GM23338 (cell line): ENCODE results near the gene RPS6KC1. TPM values are rescaled to one million over a fixed set of nuclear protein-coding genes. Genes with fewer than 3 reads are reported as not detected.
"Not testable (repeated sequence)": the region's sequence is repeated elsewhere in the genome, so short reads cannot be mapped to it uniquely, and the experiment has no call there.

ENCODE experiments used
- ATAC-seq: fragments of 200-7000 bp; cut with Tn5 transposase; 3 replicates; pipeline ENCODE4 v1.9.1; 2020
- DNase-seq: peaks from one replicate; pipeline ENCODE4 v3.0.0-alpha.2; 2015; ENCODE audit warnings: low spot score
- H2AFZ ChIP-seq: fragments of 200-600 bp; sonication (generic); 2 replicates; pipeline ENCODE4 v1.8.0; 2016; ENCODE audit warnings: antibody characterized with exemption, mild to moderate bottlenecking, moderate library complexity
- H3F3A ChIP-seq: fragments of 200-600 bp; sonication (generic); replicated peaks from 2 replicates; pipeline ENCODE4 v1.8.0; 2017; ENCODE audit warnings: antibody characterized with exemption, mixed run types, low read depth
- H3K27ac ChIP-seq: fragments of 200-600 bp; sonication (generic); 2 replicates; pipeline ENCODE4 v1.6.1; 2016; ENCODE audit warnings: low read depth
- H3K27me3 ChIP-seq: fragments of 200-600 bp; sonication (generic); 2 replicates; pipeline ENCODE4 v1.8.0; 2016; ENCODE audit warnings: mild to moderate bottlenecking, mixed run types, moderate library complexity; ENCODE audit not compliant: insufficient read depth
- H3K36me3 ChIP-seq: fragments of 200-600 bp; sonication (generic); 2 replicates; pipeline ENCODE4 v1.8.0; 2016; ENCODE audit warnings: mild to moderate bottlenecking; ENCODE audit not compliant: insufficient read depth
- H3K4me1 ChIP-seq: fragments of 200-600 bp; sonication (generic); 2 replicates; pipeline ENCODE4 v1.8.0; 2016; ENCODE audit warnings: mild to moderate bottlenecking, moderate library complexity; ENCODE audit not compliant: insufficient read depth
- H3K4me2 ChIP-seq: fragments of 200-600 bp; sonication (generic); 2 replicates; pipeline ENCODE4 v1.7.1; 2017; ENCODE audit warnings: mixed run types
- H3K4me3 ChIP-seq: fragments of 200-600 bp; sonication (generic); 2 replicates; pipeline ENCODE4 v1.6.1; 2016; ENCODE audit warnings: mixed run types
- H3K79me2 ChIP-seq: fragments of 200-600 bp; sonication (generic); replicated peaks from 2 replicates; pipeline ENCODE4 v1.8.0; 2017; ENCODE audit warnings: mild to moderate bottlenecking; ENCODE audit not compliant: insufficient read depth
- H3K9me2 ChIP-seq: fragments of 200-600 bp; sonication (generic); 2 replicates; pipeline ENCODE4 v1.8.0; 2017; ENCODE audit not compliant: insufficient read depth
- H4K20me1 ChIP-seq: fragments of 200-600 bp; sonication (generic); replicated peaks from 2 replicates; pipeline ENCODE4 v1.8.0; 2017; ENCODE audit warnings: mild to moderate bottlenecking; ENCODE audit not compliant: insufficient read depth
- H3K27ac Mint-ChIP-seq: 2 replicates; pipeline ENCODE4 v1.8.0; 2020; ENCODE audit warnings: inconsistent platforms, mild to moderate bottlenecking, moderate library complexity, mixed read lengths
- H3K27me3 Mint-ChIP-seq: 3 replicates; pipeline ENCODE4 v1.8.0; 2022; ENCODE audit warnings: low read depth, mild to moderate bottlenecking, moderate library complexity, mixed read lengths, inconsistent platforms; ENCODE audit not compliant: insufficient read depth, poor library complexity
- H3K36me3 Mint-ChIP-seq: 3 replicates; pipeline ENCODE4 v1.8.0; 2021; ENCODE audit warnings: low read depth, mild to moderate bottlenecking, inconsistent platforms, moderate library complexity, mixed read lengths
- H3K4me1 Mint-ChIP-seq: 3 replicates; pipeline ENCODE4 v1.8.0; 2020; ENCODE audit warnings: mild to moderate bottlenecking, inconsistent platforms, mixed read lengths
- H3K4me3 Mint-ChIP-seq: 3 replicates; pipeline ENCODE4 v1.8.0; 2021; ENCODE audit warnings: moderate library complexity, mild to moderate bottlenecking, inconsistent platforms, mixed read lengths
- H3K9me3 Mint-ChIP-seq: 3 replicates; pipeline ENCODE4 v1.8.0; 2020; ENCODE audit warnings: moderate library complexity, mild to moderate bottlenecking, inconsistent platforms, mixed read lengths
- CREB1 ChIP-seq: fragments of 250-450 bp; sonication (Bioruptor Pico); IDR thresholded peaks from 2 replicates; pipeline ENCODE4 v1.5.0; 2020; ENCODE audit warnings: low read depth, mild to moderate bottlenecking, moderate library complexity
- JUNB ChIP-seq: IDR thresholded peaks from one replicate; pipeline ENCODE4 v1.6.1; 2016; ENCODE audit warnings: antibody characterized with exemption; ENCODE audit not compliant: unreplicated experiment
- POLR2AphosphoS5 ChIP-seq: IDR thresholded peaks from 2 replicates; pipeline ENCODE4 v1.6.1; 2016; ENCODE audit warnings: antibody characterized with exemption, low read depth
- REST ChIP-seq: IDR thresholded peaks from one replicate; pipeline ENCODE4 v1.6.1; 2018; ENCODE audit warnings: antibody characterized with exemption; ENCODE audit not compliant: unreplicated experiment
- ZNF331 ChIP-seq: fragments of 250-450 bp; sonication (Bioruptor Pico); IDR thresholded peaks from 2 replicates; pipeline ENCODE4 v1.5.0; 2020; ENCODE audit warnings: low read depth, mild to moderate bottlenecking, moderate library complexity
- ZNF462 ChIP-seq: fragments of 250-450 bp; sonication (Bioruptor Pico); IDR thresholded peaks from 2 replicates; pipeline ENCODE4 v1.5.0; 2020; ENCODE audit warnings: mild to moderate bottlenecking, moderate library complexity
- polyA plus RNA-seq: library from polyadenylated mRNA; unstranded; fragments of >200 nt; fragmentation: Nextera tagmentation; extraction: Ambion mirVana; gene quantifications from 2 replicates; pipeline ENCODE4 v1.2.1, GENCODE V29; 2016
- total RNA-seq: library from RNA; depleted of rRNA; stranded (reverse); fragments of >200 nt; shearing (Covaris generic); gene quantifications from 2 replicates; pipeline ENCODE4 v1.2.3, GENCODE V29; 2014

The RPS6KC1 gene
- total and polyA plus RNA-seq, 2 experiments from 2014 or later = 7.9 to 24.9 TPM

GRCh38 chr1:213111502-213111901 lies 60.5 kb downstream of the RPS6KC1 start (continued):
- no peak for TF ChIP-seq ZNF462 (CRISPR knock-in tag)
- no peak for TF ChIP-seq POLR2AphosphoS5
- no peak for TF ChIP-seq ZNF331 (CRISPR knock-in tag)
- no peak for TF ChIP-seq JUNB
- no peak for TF ChIP-seq REST
- no peak for TF ChIP-seq CREB1

GRCh38 chr1:213112723-213113122 lies 61.7 kb downstream of the RPS6KC1 start:
- H3F3A ChIP-seq, H3K4me1 Mint-ChIP-seq, H2AFZ ChIP-seq, H4K20me1 ChIP-seq, H3K27ac ChIP-seq, H3K9me3 Mint-ChIP-seq, H3K36me3 ChIP-seq, H3K36me3 Mint-ChIP-seq, H3K27ac Mint-ChIP-seq, H3K27me3 Mint-ChIP-seq, H3K4me3 ChIP-seq, H3K79me2 ChIP-seq, ATAC-seq, H3K9me2 ChIP-seq, H3K4me3 Mint-ChIP-seq, H3K27me3 ChIP-seq, H3K4me2 ChIP-seq, DNase-seq: not testable (repeated sequence)
- H3K4me1 ChIP-seq = peaks cover 12% of the 10 kb centered on the region

GRCh38 chr1:213117699-213118180 lies 66.7 kb downstream of the RPS6KC1 start:
- not testable (repeated sequence) for H2AFZ ChIP-seq, H3K4me1 Mint-ChIP-seq, H3K27ac Mint-ChIP-seq, H3K27me3 Mint-ChIP-seq, H3K4me1 ChIP-seq, H3F3A ChIP-seq, H4K20me1 ChIP-seq, H3K4me3 ChIP-seq, H3K27ac ChIP-seq, H3K9me3 Mint-ChIP-seq, DNase-seq, H3K36me3 ChIP-seq, H3K4me2 ChIP-seq, H3K79me2 ChIP-seq, ATAC-seq, H3K9me2 ChIP-seq, H3K4me3 Mint-ChIP-seq, H3K36me3 Mint-ChIP-seq, H3K27me3 ChIP-seq
